CD4-positive, alpha-beta T cell treated with Interferon gamma for 1 hour (primary cell): ENCODE measurements around the gene RAB7A.
"Not testable (repeated sequence)": the region's sequence is repeated elsewhere in the genome, so short reads cannot be mapped to it uniquely, and the experiment has no call there.

ENCODE experiments used
- DNase-seq: peaks from one replicate; pipeline ENCODE4 v3.0.0-alpha.2; 2020

The RAB7A gene

GRCh38 chr3:128823631-128824030 lies 97.6 kb downstream of the RAB7A start:
- DNase-seq = no peak

- no peak for DNase-seq
Measured at GRCh38 chr3:128824132-128824850, 98.3 kb downstream of the RAB7A start.

GRCh38 chr3:128825117-128825725 lies 99.2 kb downstream of the RAB7A start:
- no peak for DNase-seq

GRCh38 chr3:128829087-128829486 lies 103.1 kb downstream of the RAB7A start:
- not testable (repeated sequence) for DNase-seq

GRCh38 chr3:128829925-128830625 lies 104.1 kb downstream of the RAB7A start:
- DNase-seq = not testable (repeated sequence)

- DNase-seq = not testable (repeated sequence)
Measured at GRCh38 chr3:128830762-128831161, 104.8 kb downstream of the RAB7A start.

GRCh38 chr3:128832979-128833378 lies 107.0 kb downstream of the RAB7A start:
- DNase-seq = not testable (repeated sequence)

- DNase-seq = no peak
Measured at GRCh38 chr3:128835096-128835495, 109.1 kb downstream of the RAB7A start.

GRCh38 chr3:128841926-128842920 lies 116.2 kb downstream of the RAB7A start:
- DNase-seq = no peak

- DNase-seq = no peak
Measured at GRCh38 chr3:128844502-128844901, 118.5 kb downstream of the RAB7A start.

- DNase-seq = no peak
Measured at GRCh38 chr3:128845119-128845777, 119.3 kb downstream of the RAB7A start.

GRCh38 chr3:128845778-128846485 lies 119.9 kb downstream of the RAB7A start:
- peak; percentile 83 for DNase-seq

GRCh38 chr3:128846486-128846891 lies 120.5 kb downstream of the RAB7A start:
- no peak for DNase-seq

- no peak for DNase-seq
Measured at GRCh38 chr3:128847666-128848370, 121.8 kb downstream of the RAB7A start.

- DNase-seq = no peak
Measured at GRCh38 chr3:128848936-128849335, 123.0 kb downstream of the RAB7A start.

- DNase-seq = no peak
Measured at GRCh38 chr3:128849911-128850455, 124.0 kb downstream of the RAB7A start.

- DNase-seq = no peak
Measured at GRCh38 chr3:128850544-128850943, 124.6 kb downstream of the RAB7A start.

- DNase-seq = no peak
Measured at GRCh38 chr3:128851601-128852000, 125.6 kb downstream of the RAB7A start.

GRCh38 chr3:128853826-128854225 lies 127.8 kb downstream of the RAB7A start:
- no peak for DNase-seq

GRCh38 chr3:128854475-128854874 lies 128.5 kb downstream of the RAB7A start:
- DNase-seq = peak; percentile 15
